RPMI7951 (cell line): ENCODE data around the gene DPH5. TPM values are rescaled to one million over a fixed set of nuclear protein-coding genes. Genes with fewer than 3 reads are reported as not detected.

Experiments used
- DNase-seq: peaks from one replicate; pipeline ENCODE4 v3.0.0-alpha.2; 2012; ENCODE audit warnings: low read depth
- total RNA-seq: library from RNA; depleted of rRNA; stranded (reverse); fragments of >200 nt; shearing (Covaris generic); gene quantifications from 2 replicates; pipeline ENCODE4 v1.2.3, GENCODE V29; 2014

The DPH5 gene
- total RNA-seq, 1 experiment from 2014 or later = 21.9 TPM

GRCh38 chr1:101030881-101031280, 5.3 kb upstream of the DPH5 start:
- no peak for DNase-seq

GRCh38 chr1:101029184-101029583, 3.6 kb upstream of the DPH5 start:
- DNase-seq = no peak

GRCh38 chr1:101028466-101028865, 2.9 kb upstream of the DPH5 start:
- no peak for DNase-seq

GRCh38 chr1:101027194-101027772, 1.7 kb upstream of the DPH5 start:
- DNase-seq = no peak

- no peak for DNase-seq
Observed at GRCh38 chr1:101026430-101026788, 825 bp upstream of the DPH5 start.

GRCh38 chr1:101025283-101025656, 314 bp downstream of the DPH5 start:
- peak; percentile 34 for DNase-seq

- DNase-seq = no peak
Observed at GRCh38 chr1:101022294-101022693, 3.3 kb downstream of the DPH5 start.

- no peak for DNase-seq
Observed at GRCh38 chr1:101017448-101017847, 8.1 kb downstream of the DPH5 start.

GRCh38 chr1:101013776-101014175, 11.8 kb downstream of the DPH5 start:
- no peak for DNase-seq

- DNase-seq = no peak
Observed at GRCh38 chr1:101008229-101008834, 17.3 kb downstream of the DPH5 start.

- DNase-seq = no peak
Observed at GRCh38 chr1:101006553-101006952, 19.0 kb downstream of the DPH5 start.

- DNase-seq = no peak
Observed at GRCh38 chr1:101005871-101006270, 19.7 kb downstream of the DPH5 start.

GRCh38 chr1:101005183-101005582, 20.4 kb downstream of the DPH5 start:
- DNase-seq = no peak

- DNase-seq = no peak
Observed at GRCh38 chr1:101004670-101005069, 20.9 kb downstream of the DPH5 start.

GRCh38 chr1:101004061-101004460, 21.5 kb downstream of the DPH5 start:
- DNase-seq = no peak

GRCh38 chr1:101003012-101003650, 22.5 kb downstream of the DPH5 start:
- no peak for DNase-seq

- DNase-seq = peak; percentile 79
Observed at GRCh38 chr1:101002551-101002950, 23.0 kb downstream of the DPH5 start.

GRCh38 chr1:101000131-101000873, 25.3 kb downstream of the DPH5 start:
- no peak for DNase-seq

GRCh38 chr1:100998426-100998825, 27.2 kb downstream of the DPH5 start:
- no peak for DNase-seq

GRCh38 chr1:100995198-100995988, 30.2 kb downstream of the DPH5 start:
- no peak for DNase-seq

GRCh38 chr1:100989306-100990077, 36.1 kb downstream of the DPH5 start:
- DNase-seq = peak; percentile 64
